Fibroblast of skin of back (primary cell): Measurements from ENCODE around the gene RASL10A.

Source experiments
- DNase-seq: peaks from one replicate; pipeline ENCODE4 v3.0.0-alpha.2; 2013

Gene RASL10A

DNA sequence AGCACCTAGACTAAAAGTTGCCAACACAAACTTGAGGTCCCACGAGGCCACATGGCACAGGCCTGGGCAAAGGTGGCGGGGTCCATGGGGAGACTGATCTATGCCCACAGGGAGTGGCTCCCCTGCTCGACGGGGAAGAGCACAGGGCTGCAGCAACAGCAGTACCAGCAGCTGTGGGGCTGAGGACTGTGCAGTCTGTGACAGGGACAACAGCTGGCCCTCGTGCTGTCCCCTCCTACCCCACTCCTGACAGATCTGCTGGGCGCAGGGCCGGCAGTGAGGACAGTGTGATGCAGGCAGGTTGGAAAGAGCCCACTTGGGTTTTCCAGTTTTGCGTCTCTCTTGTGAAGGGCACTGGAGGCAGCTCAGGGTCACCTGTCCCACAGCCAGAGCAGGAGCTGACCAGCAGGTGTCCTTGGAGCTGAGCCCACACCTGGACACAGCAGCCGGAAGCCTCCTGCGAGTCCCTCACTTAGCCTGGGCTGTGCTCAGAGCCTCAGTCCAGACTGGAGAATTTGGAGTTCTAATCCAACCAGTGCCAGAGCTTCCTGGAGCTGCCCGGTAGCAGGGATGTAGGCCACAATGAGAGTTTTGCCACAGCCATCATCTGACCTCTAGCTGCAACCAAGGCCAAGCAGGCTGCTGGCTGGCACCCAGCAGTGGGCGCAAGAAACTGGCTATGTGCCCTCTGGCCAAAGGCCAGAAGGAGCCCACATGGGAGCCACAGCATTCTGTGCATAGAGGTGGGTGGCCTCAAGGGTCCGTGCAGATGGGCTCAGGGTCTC lies 12.6 kb downstream of the RASL10A start:
- DNase-seq, result no peak

DNA sequence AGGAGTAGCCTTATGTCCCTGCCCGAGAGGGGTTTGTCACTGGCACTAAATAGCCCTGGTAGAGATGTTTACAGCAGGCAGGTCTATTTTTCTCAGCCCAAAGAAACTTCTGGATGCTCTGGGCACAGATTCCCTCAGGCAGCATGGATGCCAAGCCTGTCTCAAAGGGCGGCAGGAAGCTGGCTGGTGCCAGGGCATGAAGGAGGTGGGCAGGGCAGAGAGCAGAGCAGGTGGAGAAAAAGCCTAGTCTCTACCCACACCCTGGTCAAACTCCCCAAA lies 13.2 kb downstream of the RASL10A start:
- DNase-seq, result no peak

DNA sequence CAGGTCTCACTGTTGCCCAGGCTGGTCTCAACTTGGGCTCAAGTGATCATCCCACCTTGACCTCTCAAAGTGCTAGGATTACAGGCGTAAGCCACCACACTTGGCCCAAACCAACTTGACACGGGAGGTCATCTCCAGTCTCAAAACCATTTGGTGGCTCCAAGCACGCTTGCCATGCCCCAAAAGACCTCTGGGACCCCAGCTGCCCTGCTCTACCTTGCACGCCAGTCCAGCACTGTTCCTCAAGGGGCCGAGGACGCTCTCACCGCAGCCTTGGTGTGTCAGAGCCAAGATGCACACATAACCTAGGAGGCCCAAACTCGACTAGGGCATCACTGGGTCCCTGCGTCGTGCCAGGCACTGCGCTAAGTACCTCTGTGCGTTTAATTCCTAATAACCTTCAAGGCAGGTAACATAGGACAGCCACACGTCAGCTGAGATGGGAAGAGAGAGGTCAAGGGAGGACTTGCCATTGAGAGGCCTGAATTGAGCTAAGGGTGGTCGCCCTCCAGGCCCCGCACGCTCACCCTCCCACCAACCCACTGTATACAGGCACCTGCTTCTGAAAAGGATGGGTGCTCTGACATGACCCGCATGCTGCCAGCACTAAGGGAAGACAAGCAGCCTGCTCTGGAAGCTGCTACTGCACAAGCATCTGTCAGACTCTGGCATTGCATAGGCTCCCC lies 13.6 kb downstream of the RASL10A start:
- DNase-seq, result no peak

DNA sequence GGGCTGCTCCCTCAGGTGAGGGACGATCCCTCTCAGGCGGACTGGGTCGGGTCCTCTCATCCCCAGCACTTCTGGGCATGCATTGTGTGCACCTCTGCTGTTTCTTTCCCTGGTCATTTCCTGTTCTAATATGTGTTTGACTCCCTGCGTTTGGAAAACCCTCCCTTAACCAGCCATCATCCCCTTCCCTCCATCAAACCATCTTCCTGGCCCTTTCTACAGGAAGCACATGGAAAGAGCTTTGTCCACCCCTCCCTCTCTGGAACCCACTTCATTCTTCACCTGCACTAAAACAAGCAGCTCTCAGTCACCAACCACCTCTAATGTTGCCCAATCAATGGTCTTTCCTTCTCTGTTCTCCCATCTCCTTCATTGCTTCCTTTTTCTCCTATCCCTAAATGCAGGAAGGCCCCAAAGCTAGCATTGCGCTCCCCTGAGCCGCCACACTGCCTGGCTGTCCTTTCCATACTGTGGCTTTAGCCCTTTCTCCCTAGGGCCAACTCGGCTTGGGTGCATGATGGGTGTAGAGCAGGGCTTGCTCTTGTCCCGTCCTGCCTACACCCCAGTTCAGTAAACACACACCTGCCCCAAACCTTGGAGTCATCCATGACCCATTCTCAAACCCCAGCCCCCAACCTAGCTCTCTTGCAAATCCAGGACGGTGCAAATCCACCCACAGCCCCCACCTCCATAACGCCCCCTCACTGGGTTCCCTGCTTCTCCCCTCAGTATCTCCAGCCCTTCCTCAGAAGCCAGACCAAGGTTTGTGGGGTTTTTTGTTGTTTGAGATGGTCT lies 14.5 kb downstream of the RASL10A start:
- no peak for DNase-seq

DNA sequence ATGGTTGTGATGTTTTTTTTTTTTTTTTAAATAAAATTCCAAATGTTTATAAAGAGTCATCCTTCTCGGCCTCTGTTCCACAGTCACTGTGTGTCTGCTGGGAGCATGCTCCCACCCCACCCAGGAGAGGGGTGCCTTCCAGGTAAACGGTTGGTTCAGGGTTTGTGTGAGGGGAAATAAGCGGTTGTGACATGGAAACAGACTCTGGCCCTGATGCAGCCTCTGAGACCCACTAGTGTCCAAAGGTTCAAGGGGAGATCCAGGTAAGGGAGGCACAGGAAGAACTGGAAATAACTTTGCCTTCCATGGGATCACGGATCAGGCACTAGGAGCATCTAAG lies 15.1 kb downstream of the RASL10A start:
- no peak for DNase-seq

DNA sequence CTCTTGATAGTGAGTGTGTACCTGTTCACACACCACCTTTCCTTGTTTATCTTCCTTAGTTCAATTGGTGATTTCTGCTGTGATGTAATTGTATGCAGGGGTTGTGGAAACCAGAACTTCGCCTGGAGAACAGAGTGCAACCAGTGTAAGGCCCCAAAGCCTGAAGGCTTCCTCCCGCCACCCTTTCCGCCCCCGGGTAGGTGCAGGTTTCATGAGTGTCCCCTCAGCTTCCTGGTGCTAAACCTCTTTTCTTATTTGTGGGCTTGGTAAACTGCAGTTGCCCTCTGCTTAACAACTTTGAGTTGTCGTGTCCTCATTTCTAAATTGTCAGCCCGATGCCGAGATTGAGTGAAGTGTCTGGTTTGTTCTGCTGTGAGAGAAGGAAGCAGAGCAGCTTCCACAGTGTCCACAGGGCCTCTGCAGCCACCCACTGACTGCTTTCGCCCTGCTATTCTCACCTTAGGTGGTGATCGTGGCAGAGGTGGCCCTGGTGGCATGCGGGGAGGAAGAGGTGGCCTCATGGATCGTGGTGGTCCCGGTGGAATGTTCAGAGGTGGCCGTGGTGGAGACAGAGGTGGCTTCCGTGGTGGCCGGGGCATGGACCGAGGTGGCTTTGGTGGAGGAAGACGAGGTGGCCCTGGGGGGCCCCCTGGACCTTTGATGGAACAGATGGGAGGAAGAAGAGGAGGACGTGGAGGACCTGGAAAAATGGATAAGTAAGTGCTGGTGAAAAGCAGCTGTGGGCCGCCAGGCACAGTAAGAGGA lies 16.2 kb downstream of the RASL10A start:
- DNase-seq, result no peak

DNA sequence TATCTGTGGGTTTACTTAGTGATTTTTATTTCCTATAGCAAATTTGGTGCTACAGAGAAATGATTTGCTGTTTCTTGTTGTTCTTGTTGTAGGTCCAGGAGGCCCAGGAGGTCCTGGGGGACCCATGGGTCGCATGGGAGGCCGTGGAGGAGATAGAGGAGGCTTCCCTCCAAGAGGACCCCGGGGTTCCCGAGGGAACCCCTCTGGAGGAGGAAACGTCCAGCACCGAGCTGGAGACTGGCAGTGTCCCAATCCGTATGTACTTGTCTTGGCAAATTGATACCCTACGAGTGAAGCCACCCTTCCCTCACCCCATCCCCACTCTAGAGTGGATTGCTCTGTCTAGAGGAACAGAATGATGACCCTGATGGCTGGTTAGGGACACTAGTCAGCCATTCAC lies 16.9 kb downstream of the RASL10A start:
- DNase-seq, result no peak

DNA sequence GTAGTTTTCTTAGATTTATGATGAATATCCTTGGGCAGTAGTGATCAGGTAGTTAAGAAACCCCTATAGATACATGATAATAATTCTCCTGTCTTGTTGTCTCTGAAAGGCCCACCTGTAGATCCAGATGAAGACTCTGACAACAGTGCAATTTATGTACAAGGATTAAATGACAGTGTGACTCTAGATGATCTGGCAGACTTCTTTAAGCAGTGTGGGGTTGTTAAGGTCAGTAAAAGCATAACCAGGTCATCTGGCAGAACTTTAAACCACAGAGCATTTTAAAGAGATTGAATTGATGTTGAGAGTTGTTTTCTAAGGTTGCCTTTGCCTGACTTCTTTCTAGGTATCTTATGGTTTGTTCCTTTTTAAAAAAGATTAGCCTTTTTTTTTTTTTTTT lies 23.1 kb downstream of the RASL10A start:
- DNase-seq, result no peak

DNA sequence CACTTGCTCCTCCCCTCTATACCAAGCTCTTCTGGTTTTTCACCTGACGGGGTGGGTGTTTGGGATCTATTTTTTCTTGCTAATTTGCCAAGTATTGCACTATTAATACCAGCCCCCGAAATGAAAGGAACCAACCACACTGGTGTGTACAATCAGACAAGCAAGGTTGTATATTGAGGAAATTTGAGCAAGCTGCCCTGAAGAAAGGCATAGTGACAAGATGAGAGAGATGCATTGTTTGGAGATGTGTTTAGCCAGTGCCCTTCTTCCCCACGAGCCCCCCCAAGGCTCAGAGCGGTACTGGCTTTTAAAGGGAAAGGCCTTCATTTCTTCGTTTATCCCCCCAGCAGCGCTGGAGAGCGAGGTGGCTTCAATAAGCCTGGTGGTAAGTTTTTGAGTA lies 24.3 kb downstream of the RASL10A start:
- no peak for DNase-seq

DNA sequence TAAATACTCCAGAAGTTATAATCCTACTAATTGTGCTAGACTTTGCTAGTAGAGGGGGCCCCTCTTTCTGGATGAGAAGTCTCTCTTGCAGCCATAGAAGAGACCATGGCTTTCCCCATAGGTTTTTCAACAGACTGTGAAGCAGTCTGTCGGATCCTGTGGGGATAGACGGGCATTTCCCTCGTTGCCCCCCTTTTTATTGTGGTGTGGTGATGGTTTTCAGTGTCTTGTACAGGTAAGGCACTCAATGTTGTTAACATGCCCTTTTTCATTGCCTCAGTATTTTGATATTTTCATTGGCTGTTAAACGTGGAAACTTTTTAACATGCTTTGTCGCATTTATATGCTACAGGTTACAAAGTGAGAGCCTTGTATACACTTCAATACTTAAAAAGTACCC lies 25.4 kb downstream of the RASL10A start:
- DNase-seq, result no peak

DNA sequence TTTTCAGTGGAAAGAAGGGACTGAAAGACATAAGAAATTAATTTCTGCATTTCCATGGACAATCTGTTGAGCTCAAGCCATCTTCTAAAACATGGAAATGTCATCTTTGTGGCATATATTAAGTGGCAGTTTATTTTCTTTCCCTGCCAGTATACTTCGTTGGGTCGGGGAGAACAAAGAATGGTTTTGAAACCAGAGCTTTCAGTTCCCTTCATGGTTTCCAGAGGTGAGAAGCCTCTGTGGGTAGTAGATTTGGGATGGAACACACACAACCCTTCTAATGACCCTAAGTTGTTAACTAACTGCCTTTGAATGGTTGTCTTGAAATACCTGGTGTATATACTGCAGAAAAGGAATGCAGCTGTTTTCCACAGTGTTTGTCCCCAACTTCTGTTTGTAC lies 26.7 kb downstream of the RASL10A start:
- no peak for DNase-seq

DNA sequence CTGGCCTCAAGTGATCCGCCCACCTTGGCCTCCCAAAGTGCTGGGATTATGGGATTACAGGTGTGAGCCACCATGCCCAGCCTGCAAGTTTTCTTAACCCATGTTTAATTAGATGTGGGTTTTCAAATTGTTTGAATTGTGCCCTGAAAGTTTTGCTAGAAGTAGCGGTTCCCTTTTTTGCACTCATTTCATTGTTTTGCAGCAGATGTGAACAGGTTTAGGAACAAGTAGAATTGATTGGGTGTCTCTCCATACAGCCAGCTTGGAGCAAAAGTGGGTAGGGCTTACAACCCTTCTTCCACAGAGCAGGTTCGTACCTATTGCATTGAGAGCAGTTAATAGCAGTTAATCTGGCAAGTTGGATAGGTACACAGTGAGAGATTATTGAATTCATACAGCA lies 31.3 kb downstream of the RASL10A start:
- DNase-seq, result no peak

DNA sequence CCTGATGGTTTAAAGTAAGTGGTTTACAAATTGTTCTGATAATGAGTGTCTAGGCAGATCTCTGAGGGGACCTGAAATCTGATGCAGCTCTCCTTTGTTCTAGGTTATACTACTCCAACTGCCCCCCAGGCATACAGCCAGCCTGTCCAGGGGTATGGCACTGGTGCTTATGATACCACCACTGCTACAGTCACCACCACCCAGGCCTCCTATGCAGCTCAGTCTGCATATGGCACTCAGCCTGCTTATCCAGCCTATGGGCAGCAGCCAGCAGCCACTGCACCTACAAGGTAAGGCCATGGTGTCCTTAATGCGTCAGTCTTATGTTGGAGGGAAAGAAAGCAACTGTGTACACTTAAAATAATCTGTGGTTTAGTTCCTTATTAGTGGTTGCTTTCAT lies 37.6 kb downstream of the RASL10A start:
- DNase-seq, result no peak

DNA sequence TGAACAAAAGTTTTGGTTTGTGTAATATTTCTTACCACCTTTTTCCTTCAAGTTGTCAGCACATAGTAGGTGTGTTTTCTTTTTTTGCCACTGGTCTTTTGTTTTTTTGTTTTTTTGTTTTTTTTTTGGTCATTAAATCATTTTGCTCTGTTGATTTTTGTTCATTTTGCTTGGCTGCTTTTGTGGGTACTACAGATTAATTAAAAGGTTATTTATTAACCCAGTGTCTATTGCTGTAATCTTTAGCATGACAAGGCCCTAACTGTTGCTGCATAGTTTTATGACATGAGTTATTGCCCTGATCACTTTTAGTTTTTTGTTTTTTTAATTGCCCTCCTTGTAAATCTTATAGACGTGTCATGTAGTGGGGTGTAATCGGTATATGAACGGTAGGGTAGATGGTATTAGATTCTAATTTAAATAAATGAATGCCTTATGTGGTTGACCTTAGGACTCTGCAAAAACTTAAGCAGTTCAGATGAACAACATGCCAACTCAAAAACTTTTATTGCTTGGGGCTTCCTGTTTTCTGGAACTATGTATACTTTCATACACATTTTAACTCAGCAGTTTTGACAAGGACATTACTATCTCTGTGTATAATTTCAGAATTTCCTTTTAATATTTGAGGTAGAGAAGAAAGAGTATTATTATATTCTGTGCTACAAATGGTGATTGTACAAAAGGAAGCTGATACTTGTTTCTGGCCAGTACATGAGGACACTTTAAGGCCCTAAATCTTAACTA lies 39.5 kb downstream of the RASL10A start:
- no peak for DNase-seq

DNA sequence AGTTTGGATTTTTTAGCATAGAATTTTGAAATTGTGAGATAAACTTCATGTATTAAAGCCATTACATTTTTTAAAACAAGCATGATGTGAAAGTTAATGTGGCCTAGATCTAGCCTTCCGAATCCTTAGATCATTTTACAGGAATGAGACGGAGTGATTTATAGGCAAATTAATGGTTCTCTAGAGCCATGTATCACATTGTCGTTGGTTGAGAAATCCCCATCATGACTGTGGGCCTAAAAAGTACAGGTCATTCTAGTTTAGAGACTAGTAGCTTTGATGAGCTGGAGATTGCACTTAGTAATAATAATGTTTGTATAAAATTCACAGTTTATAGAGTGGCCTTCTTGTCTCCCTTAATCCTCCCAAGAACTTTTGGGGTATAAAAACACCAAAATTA lies 40.3 kb downstream of the RASL10A start:
- no peak for DNase-seq

DNA sequence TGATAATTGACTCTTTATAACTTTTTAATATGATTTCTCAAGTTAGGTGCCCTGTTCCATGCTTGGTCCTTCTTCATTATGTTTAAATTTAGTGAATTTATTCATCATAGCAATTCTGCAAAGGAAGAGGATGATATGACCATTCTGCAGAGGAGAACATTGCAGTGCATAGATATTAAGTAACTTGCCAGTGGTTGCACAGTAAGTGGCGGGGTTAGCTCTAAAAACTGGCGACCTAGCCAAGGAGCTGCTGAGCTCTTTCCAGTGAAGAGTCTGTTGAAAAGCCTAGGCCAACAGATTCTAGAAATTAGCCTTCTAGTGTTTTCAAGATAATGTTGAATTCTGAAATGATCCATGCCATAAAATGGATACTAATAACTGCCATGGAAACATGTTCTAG lies 42.9 kb downstream of the RASL10A start:
- no peak for DNase-seq

DNA sequence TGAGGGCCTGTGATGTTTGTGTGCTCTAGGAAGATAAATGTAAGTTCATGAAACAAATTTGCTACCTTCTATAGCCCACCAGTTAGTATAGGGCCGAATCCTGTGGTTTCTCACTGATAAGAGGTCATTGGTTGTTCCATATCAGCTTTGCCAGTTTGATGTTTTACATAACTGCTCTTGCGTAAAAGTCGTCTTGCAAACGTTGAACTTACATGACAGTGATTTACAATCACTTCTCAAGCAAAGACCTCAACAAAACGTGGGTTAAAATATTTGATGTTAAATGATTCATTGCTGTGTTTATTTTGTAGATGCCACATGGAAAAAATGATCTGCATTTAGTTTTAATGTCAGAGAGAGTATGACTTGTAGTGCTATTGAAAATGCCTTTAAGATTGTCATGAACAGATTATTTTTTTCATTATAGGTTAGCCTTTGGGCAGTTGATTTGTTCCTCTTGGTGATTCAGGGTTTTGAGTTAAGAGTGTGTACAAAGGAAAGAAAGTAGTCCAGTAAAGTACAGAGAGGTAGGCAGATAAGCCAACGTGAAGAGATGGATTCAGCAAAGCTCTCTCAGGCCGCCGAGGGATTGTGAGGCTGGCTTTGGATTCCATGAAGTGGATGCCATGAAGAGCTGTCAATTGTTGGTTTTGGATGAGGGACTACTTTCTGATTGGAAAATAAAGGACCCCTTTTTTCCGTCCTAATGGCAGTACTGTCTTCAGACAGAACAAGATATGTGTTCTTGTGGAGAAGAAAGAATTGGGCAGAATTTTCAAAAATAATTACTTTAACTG lies 44.8 kb downstream of the RASL10A start:
- peak; percentile 55 for DNase-seq

DNA sequence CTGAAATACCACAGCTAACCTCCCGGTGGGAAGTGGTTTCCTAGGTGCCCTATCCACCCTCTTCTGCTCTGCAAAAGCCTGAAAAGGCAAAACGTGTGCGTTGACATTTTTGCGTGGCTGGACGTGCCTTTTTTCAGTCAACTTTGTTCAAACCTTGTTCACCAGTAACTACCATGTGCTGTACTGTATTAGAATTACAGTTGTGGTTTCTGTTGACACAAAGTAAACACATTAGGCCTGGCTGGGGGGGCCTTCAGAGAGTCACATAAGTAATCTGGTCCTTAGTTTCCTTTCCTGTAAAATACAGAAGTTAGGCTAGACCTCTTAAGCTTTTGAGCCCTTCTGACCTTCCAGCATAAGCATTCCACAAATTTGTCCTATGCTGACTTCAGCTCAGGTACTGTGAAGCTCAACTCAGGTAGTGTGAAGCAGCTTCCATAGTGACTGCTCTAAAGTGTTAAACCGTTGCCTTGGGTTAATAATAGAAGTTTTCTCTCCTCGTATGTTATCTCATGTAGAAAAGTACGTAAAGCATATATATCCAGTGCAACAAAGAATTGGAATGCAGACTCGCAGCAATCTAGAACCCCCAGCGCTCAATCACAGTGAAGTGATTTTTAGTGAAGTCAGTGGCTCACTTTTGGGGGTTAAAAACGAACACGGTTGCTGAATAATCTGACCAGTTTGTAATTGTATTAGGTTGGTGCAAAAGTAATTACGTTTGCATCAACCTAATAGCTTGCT lies 45.6 kb downstream of the RASL10A start:
- DNase-seq, result no peak

DNA sequence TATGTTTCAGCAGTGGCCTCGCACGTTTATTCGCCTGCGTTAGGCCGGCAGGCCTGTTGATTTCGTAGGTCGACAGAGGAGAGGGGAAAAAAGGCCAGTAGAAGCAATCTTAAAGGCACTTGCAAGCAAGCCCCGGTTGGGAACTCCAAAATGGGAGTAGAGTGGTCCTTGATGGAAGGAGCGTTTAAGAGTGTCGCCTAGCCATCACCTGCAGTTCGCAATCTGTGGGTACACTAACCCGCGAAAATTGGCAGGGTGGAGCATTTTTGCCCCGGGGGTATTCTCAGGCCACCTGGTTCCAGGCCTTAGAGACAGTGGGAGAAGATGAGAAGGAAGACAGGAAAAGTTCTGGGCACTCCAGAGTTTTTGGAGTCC lies 46.3 kb downstream of the RASL10A start:
- no peak for DNase-seq

DNA sequence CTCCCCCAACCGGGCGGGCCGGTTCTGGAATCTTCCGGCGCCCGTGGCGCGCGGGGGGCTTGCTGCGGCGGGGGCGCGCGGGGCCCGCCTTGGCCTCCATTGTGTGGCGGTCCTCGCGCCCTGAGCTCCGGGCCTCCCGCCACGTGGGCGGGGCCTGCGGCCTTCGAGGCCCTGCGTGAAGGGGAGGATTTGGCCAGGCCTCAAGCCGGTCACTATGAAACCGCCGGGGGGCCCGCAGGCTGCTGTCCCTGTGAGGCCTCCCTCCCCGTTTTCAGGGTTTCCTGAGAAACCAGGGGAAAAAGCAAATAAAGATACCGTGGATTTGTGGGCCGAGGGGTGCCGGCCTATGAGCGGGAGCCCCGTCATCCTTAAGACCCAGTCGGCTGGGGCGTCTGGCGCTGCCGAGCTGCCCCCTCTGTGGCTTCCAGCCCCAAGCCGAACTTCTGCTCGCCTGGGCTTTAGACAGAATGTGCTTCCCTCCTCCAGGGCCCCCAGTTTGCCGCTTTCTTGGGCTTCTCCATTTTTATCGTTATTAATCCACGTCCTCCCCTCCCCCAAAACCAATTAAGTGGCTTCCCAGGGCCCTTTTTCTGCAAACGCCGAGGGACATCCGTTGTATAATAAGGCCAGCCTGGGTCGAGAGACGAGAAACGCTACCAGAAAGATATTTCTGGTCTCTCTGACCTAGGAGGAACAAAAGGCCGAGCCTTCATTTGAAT lies 46.8 kb downstream of the RASL10A start:
- DNase-seq, result peak; percentile 68
